GM18907 (cell line): Measurements from ENCODE around the gene TNIK.

ENCODE experiments used
- ATAC-seq: cut with Tn5 transposase; IDR thresholded peaks from one replicate; pipeline ENCODE4 v1.9.1; 2021; ENCODE audit warnings: mild to moderate bottlenecking, moderate library complexity; ENCODE audit not compliant: unreplicated experiment

TNIK gene

DNA sequence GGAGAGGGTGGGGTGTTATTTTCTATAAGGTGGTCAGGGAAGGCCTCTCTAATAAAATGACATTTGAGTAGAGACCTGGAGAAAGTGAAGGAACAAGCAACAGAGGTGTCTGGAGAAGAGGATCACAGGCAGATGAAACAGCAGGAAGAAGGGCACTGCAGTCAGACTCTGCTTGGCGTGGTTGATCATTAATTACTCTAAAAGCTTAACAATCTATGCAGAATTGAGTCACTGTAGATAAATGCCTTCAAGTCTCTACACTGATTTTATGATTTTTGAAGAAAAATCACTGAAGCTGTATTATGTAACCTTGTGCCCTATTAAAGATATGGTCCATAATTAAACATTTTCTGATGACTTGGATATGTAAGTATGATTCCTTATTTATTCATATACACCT lies 114.2 kb downstream of the TNIK start:
- ATAC-seq: no peak

GRCh38 chr3:171345107-171345843 lies 114.9 kb downstream of the TNIK start:
- no peak for ATAC-seq

- no peak for ATAC-seq
Observed at GRCh38 chr3:171343693-171344092, 116.5 kb downstream of the TNIK start.

- no peak for ATAC-seq
Observed at GRCh38 chr3:171342783-171343420, 117.3 kb downstream of the TNIK start.

GRCh38 chr3:171342200-171342599 lies 118.0 kb downstream of the TNIK start:
- ATAC-seq: no peak

- no peak for ATAC-seq
Observed at GRCh38 chr3:171340434-171340833, 119.8 kb downstream of the TNIK start.

- ATAC-seq: no peak
Observed at GRCh38 chr3:171339598-171339997, 120.6 kb downstream of the TNIK start.

DNA sequence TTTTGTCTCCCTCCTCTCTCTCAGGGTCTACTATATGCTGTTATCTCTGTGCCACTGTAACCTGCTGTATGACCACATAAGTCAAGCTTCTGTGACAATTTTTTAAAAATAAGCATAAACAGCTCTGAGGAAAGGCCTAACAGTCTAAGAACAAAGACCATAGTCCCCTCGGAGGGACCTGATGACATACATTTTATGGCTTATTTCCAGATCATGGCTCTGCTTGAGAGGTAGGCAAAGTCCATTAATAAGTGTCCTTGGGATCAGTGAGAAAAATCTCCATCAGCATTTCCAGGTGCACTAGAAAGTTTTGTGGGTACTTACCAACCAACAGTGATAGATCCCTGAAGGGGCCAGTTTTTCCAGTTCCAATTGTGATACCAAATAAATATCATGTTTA lies 123.8 kb downstream of the TNIK start:
- ATAC-seq: no peak

DNA sequence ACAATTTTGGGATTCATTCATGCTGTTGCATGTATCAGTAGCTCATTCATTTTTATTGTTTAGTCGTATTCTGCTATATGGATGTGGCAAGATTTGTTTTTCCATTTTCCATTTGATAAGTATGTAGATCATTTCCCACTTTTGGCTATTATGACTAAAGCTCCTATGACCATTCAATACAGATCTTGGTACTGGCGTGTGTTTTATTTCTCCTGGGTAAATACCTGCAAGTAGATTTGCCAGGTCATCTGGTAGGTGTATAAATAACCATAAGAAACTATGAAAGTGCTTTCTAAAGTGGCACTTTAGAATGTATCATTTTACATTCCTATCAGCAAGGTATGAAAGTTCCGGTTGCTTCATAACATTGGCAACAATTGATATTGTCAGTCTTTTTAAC lies 124.6 kb downstream of the TNIK start:
- no peak for ATAC-seq

GRCh38 chr3:171334465-171334811 lies 125.8 kb downstream of the TNIK start:
- no peak for ATAC-seq

GRCh38 chr3:171333784-171334464 lies 126.3 kb downstream of the TNIK start:
- no peak for ATAC-seq

- no peak for ATAC-seq
Observed at GRCh38 chr3:171330938-171331337, 129.3 kb downstream of the TNIK start.

DNA sequence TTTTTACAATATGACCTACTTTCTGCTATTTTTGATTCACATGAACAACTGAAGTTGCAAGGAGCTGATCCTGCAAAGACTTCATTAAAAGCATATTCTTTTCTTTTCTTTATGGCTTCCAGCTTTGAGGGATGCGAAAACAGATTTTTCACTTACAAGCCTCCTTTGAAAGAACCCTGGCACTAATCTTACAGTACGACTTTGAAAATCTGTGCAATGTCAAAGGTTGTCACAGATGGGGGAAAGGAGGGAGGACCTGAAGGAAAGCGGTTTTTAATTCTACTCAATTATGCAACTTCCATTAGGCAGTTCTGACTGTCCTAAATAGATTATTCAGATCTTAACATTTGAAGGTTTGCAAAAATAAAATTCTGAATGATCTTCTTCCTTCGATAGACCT lies 130.5 kb downstream of the TNIK start:
- no peak for ATAC-seq

GRCh38 chr3:171328419-171329082 lies 131.7 kb downstream of the TNIK start:
- ATAC-seq: no peak

GRCh38 chr3:171327441-171328174 lies 132.6 kb downstream of the TNIK start:
- ATAC-seq: no peak

DNA sequence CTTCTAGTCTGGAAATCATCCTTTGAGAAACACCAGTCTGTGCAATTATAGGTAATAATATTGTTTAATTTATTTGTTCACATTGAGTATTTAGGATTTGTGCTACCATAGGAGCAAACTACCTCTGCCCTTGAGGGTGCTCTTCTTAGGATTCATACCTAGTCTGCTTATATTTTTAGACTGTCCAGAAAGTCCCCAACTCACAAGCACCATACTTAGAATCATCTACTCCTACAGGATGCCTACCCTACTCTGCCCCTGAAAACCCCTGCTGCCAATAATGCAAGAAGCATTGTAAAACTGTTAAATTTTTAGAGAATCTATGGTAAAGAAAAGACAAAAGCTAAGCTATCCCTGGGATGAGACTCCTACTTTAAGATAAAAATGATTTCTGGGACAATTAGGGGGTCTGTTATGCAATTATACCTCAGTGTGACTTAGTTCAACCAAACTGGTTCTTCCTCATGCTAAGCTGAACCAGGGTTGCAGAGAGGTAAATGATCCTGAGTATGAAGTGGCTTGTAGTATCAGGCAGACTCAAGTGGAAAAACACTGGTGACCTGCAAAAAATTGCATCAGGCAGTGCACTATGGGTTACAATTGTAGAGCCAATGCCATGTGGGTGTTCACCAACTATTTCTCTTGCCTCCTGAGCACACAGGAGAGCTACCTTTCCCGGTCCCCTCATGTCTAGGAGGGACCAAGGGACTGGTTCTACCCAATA lies 133.3 kb downstream of the TNIK start:
- ATAC-seq: no peak

DNA sequence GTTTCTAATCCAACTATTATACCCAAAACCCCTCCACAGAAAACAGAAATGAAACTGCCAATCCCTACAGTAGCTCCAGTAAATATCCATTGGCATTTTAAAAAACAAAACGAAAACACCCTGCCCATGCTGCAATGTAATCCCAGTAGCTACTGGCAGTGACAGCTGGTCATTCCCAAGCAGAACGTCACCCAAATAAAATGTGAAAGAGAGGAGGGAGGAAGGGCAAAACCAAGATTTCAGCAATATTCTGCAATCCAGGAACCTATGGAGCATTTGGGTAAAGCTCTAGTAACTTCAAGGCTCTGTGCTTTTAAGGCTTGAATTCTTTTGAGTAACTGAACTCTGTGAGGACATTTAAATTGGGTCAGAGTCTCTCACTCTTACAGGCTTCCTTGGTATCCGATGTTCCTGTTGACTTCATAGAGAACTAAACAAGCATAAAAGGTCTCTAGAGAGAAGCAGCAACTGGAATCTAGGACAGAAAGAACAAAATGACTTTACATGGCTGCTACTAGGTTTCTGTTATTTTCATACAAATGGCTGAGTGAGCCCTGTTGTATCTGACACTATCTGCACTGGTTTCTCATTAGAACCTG lies 136.2 kb downstream of the TNIK start:
- ATAC-seq: no peak

DNA sequence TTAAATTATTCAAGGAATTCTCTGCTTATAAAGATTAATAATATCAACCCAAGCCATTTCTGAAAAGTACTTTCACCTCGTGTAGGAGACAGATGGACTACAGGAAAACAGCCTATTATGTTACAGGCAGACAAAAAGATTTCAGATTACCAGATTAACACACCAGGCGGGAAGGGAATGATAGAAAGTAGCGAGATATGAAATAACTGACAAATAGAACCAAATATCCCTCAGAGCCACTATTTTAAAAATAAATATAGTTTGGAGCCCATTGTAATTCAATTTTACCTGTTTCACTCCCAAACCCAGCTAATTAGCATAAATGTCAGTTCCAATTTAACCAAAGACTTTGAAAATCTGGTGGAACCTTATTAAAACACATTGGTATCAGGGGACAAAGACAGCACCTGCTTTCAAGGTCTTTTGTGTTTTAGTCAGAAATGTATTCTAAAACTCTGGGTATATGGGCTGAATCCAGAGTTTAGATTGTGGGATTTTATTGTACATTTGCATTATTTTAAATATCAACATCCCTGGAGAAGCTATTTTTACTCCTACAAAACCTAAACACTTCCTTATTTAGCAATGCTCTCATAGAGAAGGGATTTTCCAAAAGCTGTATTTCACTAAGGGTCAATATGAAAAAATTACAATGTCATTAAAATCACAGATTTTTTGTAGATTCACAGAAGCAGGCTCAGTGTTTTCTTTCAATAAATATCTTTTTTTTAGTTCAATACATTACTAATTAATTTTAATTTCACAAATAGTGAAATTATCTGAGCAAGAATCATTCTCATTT lies 138.4 kb downstream of the TNIK start:
- no peak for ATAC-seq
